Neural progenitor cell (in vitro differentiated cells): ENCODE results near the gene TMEM198. TPM values are rescaled to one million over a fixed set of nuclear protein-coding genes. Genes with fewer than 3 reads are reported as not detected.

Experiments used
- DNase-seq: peaks from one replicate; pipeline ENCODE4 v3.0.0-alpha.2; 2016; ENCODE audit warnings: low spot score
- H2AFZ ChIP-seq: fragments of 200-600 bp; sonication (generic); replicated peaks from 2 replicates; pipeline ENCODE4 v1.6.1; 2016; ENCODE audit warnings: antibody characterized with exemption
- H3F3A ChIP-seq: fragments of 200-600 bp; sonication (generic); 2 replicates; pipeline ENCODE4 v1.6.1; 2016; ENCODE audit warnings: antibody characterized with exemption, low read depth
- H3K27ac ChIP-seq: fragments of 200-600 bp; sonication (generic); 2 replicates; pipeline ENCODE4 v1.5.1; 2016; ENCODE audit warnings: mild to moderate bottlenecking
- H3K27me3 ChIP-seq: fragments of 200-600 bp; sonication (generic); 2 replicates; pipeline ENCODE4 v1.6.1; 2016; ENCODE audit warnings: mild to moderate bottlenecking, moderate library complexity
- H3K36me3 ChIP-seq: fragments of 200-600 bp; sonication (generic); 2 replicates; pipeline ENCODE4 v1.5.1; 2016
- H3K4me1 ChIP-seq: fragments of 200-600 bp; sonication (generic); 2 replicates; pipeline ENCODE4 v1.6.1; 2016; ENCODE audit warnings: mixed run types
- H3K4me2 ChIP-seq: fragments of 200-600 bp; sonication (generic); 2 replicates; pipeline ENCODE4 v1.6.1; 2016
- H3K4me3 ChIP-seq: fragments of 200-600 bp; sonication (generic); 2 replicates; pipeline ENCODE4 v1.5.1; 2016
- H3K79me2 ChIP-seq: fragments of 200-600 bp; sonication (generic); 2 replicates; pipeline ENCODE4 v1.6.1; 2016; ENCODE audit warnings: low read depth
- H3K9ac ChIP-seq: fragments of 200-600 bp; sonication (generic); 2 replicates; pipeline ENCODE4 v1.6.1; 2016
- H3K9me3 ChIP-seq: fragments of 200-600 bp; sonication (generic); 2 replicates; pipeline ENCODE4 v1.5.1; 2016; ENCODE audit warnings: low read depth
- H4K20me1 ChIP-seq: fragments of 200-600 bp; sonication (generic); 2 replicates; pipeline ENCODE4 v1.6.1; 2016; ENCODE audit warnings: low read depth
- H3K27ac Mint-ChIP-seq: 3 replicates; pipeline ENCODE4 v1.8.0; 2021; ENCODE audit warnings: mixed read lengths
- H3K27me3 Mint-ChIP-seq: 2 replicates; pipeline ENCODE4 v1.8.0; 2022; ENCODE audit warnings: low read depth, mild to moderate bottlenecking, inconsistent platforms, moderate library complexity, mixed read lengths; ENCODE audit not compliant: insufficient read depth
- H3K36me3 Mint-ChIP-seq: 3 replicates; pipeline ENCODE4 v1.8.0; 2021; ENCODE audit warnings: mixed read lengths
- H3K4me1 Mint-ChIP-seq: 3 replicates; pipeline ENCODE4 v1.8.0; 2021; ENCODE audit warnings: mixed read lengths
- H3K4me3 Mint-ChIP-seq: 3 replicates; pipeline ENCODE4 v1.8.0; 2021; ENCODE audit warnings: mild to moderate bottlenecking, moderate library complexity, mixed read lengths
- H3K9me3 Mint-ChIP-seq: 3 replicates; pipeline ENCODE4 v1.8.0; 2020; ENCODE audit warnings: mixed read lengths
- CTCF ChIP-seq: fragments of 200-600 bp; sonication (generic); IDR thresholded peaks from 2 replicates; pipeline ENCODE4 v1.5.1; 2017; ENCODE audit warnings: antibody characterized with exemption, mild to moderate bottlenecking
- EZH2 ChIP-seq: fragments of 200-600 bp; sonication (generic); IDR thresholded peaks from 2 replicates; pipeline ENCODE4 v1.6.1; 2017; ENCODE audit warnings: antibody characterized with exemption, mild to moderate bottlenecking, moderate library complexity
- EZH2phosphoT487 ChIP-seq: fragments of 200-600 bp; sonication (generic); IDR thresholded peaks from 2 replicates; pipeline ENCODE4 v1.6.1; 2017; ENCODE audit warnings: antibody characterized with exemption
- total RNA-seq: library from RNA; depleted of rRNA; stranded (reverse); fragments of >200 nt; gene quantifications from 2 replicates; pipeline ENCODE4 v1.2.3, GENCODE V29; 2015; ENCODE audit warnings: low replicate concordance

The TMEM198 gene
- total RNA-seq, 1 donor from 2014 or later: 0.79 TPM

- Mint-ChIP-seq H3K36me3 (peaks cover 11% of the 10 kb centered on the region), H3K4me1 (peaks cover 52% of the 10 kb centered on the region), H3K27ac (peak within 1 kb of the TSS; percentile 70), H3K4me3 (peak within 1 kb of the TSS; percentile 76), H3K27me3 (peaks cover 11% of the 10 kb centered on the region), H3K9me3 (no peaks in the 10 kb centered on the region)
- H3K36me3 ChIP-seq: no peaks in the 10 kb centered on the region
- peaks cover 27% of the 10 kb centered on the region for H3K4me1 ChIP-seq
- no peak for TF ChIP-seq EZH2
- no peak for TF ChIP-seq CTCF
- no peak for TF ChIP-seq EZH2phosphoT487
- peak within 1 kb of the TSS; percentile 69 for H3K4me3 ChIP-seq
- no peak for DNase-seq
- H4K20me1 ChIP-seq: peaks cover 19% of the 10 kb centered on the region
- H3K9me3 ChIP-seq: no peaks in the 10 kb centered on the region
- peak within 1 kb of the TSS; percentile 93 for H3K4me2 ChIP-seq
- H3K27ac ChIP-seq: no peak within 1 kb of the TSS
- H3K27me3 ChIP-seq: peaks cover 17% of the 10 kb centered on the region
- peak within 1 kb of the TSS; percentile 55 for H2AFZ ChIP-seq
- peaks cover 26% of the 10 kb centered on the region for H3F3A ChIP-seq
- peaks cover 10% of the 10 kb centered on the region for H3K79me2 ChIP-seq
- no peak within 1 kb of the TSS for H3K9ac ChIP-seq
Measured at GRCh38 chr2:219572237-219573001, 28.6 kb downstream of the TMEM198 start, which contains the start of gene INHA. INHA (plus strand) TSS chr2:219572310; CDS start chr2:219572375, 65 bp downstream.

GRCh38 chr2:219573166-219573565 is 29.3 kb downstream of the TMEM198 start:
- Mint-ChIP-seq H3K4me3 (peak overlapping the region; percentile 54), H3K4me1 (peaks cover 57% of the 10 kb centered on the region)

GRCh38 chr2:219574484-219575311 is 30.9 kb downstream of the TMEM198 start:
- H3K4me1 Mint-ChIP-seq: peaks cover 59% of the 10 kb centered on the region
- H3K27me3 ChIP-seq: peaks cover 11% of the 10 kb centered on the region
- no peak overlapping the region for H3K4me2 ChIP-seq
- H3F3A ChIP-seq: peaks cover 49% of the 10 kb centered on the region
- H4K20me1 ChIP-seq: peaks cover 6% of the 10 kb centered on the region
- no peak overlapping the region for H3K4me3 ChIP-seq
- no peak overlapping the region for H2AFZ ChIP-seq
- DNase-seq: no peak
- H3K9me3 Mint-ChIP-seq: no peaks in the 10 kb centered on the region
- peaks cover 44% of the 10 kb centered on the region for H3K4me1 ChIP-seq
- no peak for TF ChIP-seq EZH2phosphoT487
- no peak for TF ChIP-seq CTCF
- no peak for TF ChIP-seq EZH2
- no peaks in the 10 kb centered on the region for H3K9me3 ChIP-seq
- no peak overlapping the region for H3K9ac ChIP-seq
- no peak overlapping the region for H3K4me3 Mint-ChIP-seq
- H3K36me3 ChIP-seq: no peaks in the 10 kb centered on the region
- H3K79me2 ChIP-seq: peaks cover 7% of the 10 kb centered on the region
- H3K27ac Mint-ChIP-seq: peak overlapping the region; percentile 29
- peaks cover 2% of the 10 kb centered on the region for H3K36me3 Mint-ChIP-seq
- H3K27me3 Mint-ChIP-seq: peaks cover 13% of the 10 kb centered on the region
- H3K27ac ChIP-seq: no peak overlapping the region

More at GRCh38 chr2:219573166-219573565, 29.3 kb downstream of the TMEM198 start:
- TF ChIP-seq CTCF (no peak), EZH2 (no peak), EZH2phosphoT487 (no peak)
- Histone ChIP-seq H3K9me3 (no peaks in the 10 kb centered on the region), H3K4me3 (no peak overlapping the region), H3K9ac (no peak overlapping the region), H3K4me1 (peaks cover 34% of the 10 kb centered on the region), H2AFZ (no peak overlapping the region), H3K79me2 (peaks cover 10% of the 10 kb centered on the region), H3K27me3 (peaks cover 17% of the 10 kb centered on the region), H3K4me2 (no peak overlapping the region), H3F3A (peaks cover 34% of the 10 kb centered on the region), H3K27ac (no peak overlapping the region), H4K20me1 (peaks cover 19% of the 10 kb centered on the region), H3K36me3 (no peaks in the 10 kb centered on the region)
- Mint-ChIP-seq H3K27me3 (peaks cover 11% of the 10 kb centered on the region), H3K9me3 (no peaks in the 10 kb centered on the region), H3K36me3 (peaks cover 9% of the 10 kb centered on the region), H3K27ac (no peak overlapping the region)
- DNase-seq: no peak
